Right ventricle myocardium superior (tissue), 1 donor: ENCODE data around the gene SBNO2. TPM values are rescaled to one million over a fixed set of nuclear protein-coding genes. Genes with fewer than 3 reads are reported as not detected.

Experiments
- ATAC-seq: fragments of 200-7000 bp; cut with Tn5 transposase; one replicate; pipeline ENCODE4 v1.9.1; 2020; ENCODE audit warnings: mild to moderate bottlenecking; ENCODE audit not compliant: poor library complexity
- DNase-seq: peaks from one replicate; pipeline ENCODE4 v3.0.0-alpha.2; 2020
- intact Hi-C: fragments of 100-400 bp; cut with DNase I; formaldehyde crosslinking; loops from one replicate; pipeline ENCODE4 v1.11.2; 2022
- total RNA-seq: library from RNA; stranded (reverse); fragmentation: NEBNext Ultra II Directional; extraction: Animal tissue kit (Norgen Biotek cat#: 25700); gene quantifications from one replicate; pipeline ENCODE4 v1.2.1, GENCODE V29; 2021
- donor health status: DM: no; HTN: yes; CAD: no; lungs with severe emphysema.

Gene SBNO2
- total RNA-seq, 1 donor from 2014 or later, result 15.1 TPM

DNA sequence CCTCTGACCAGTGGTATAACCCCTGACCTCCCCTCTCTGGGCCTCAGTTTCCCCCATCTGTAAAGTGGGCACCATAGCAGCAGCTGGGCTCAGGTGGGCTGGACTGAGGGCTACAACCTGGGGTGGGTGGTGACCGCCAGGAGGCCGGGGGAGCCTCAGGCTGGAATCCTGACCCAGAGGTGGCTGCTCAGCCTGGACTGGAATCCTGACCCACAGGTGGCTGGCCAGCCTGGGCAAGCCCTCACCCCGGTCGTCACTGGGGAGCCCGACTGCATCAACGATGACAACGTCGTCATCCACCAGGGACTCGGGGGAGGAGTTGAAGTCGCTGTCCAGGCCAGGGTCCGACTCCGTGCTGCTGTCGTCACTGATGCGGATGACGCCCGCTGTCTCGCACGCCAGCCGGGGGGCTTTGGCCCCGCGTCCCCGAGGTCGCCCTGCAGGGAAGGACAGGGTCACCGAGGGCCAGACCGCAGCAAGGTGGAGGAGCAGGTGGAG, 60.0 kb downstream of the SBNO2 start:
- intact Hi-C loops, result loop anchor here (5.0 kb wide), 1 partner anchor 78 kb away; no protein-coding TSS in a partner anchor
- DNase-seq, result no peak
- no peak for ATAC-seq

GRCh38 chr19:1113030-1113985, 60.8 kb downstream of the SBNO2 start:
- DNase-seq (peak; percentile 98), ATAC-seq (peak; percentile 91)
- intact Hi-C loops, result loop anchor here (5.0 kb wide), 1 partner anchor 79 kb away; no protein-coding TSS in a partner anchor

DNA sequence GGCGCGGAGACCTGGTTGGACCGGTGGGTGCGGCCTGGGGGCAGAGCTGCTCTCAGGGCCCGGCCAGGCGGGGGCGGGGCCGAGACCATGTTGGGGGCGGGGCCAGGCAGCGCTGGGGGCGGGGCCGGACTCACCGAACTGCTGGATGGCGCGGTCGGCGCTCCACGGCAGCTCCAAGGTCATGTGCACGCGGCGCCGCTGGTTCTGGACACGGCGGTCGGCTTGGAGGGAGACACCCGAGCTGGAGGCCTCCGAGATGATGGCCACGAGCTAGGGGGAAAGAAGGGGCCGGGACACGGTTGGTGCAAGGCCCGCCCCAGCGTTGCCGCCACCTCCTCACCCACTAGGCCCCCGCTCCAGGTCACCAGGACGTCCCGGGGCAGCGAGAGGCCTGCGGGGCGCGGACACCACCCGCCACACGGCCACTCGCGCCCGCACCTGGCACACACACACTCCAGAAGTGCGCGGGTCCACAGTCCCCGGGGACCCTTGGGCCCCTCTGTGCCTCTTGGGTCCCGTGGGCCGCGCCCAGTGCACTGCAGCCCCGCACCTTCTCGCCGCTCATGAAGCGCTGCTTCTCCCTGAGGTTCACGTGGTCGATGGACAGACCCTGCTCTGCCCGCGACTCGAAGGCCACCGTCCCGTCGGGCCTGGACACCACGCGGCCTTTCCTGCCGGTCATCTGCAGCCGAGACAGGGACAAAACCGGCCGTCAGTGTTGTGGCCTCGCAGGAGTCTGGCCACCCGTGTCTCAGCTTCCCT, 61.6 kb downstream of the SBNO2 start:
- intact Hi-C loops, result loop anchor here (5.0 kb wide), 1 partner anchor 80 kb away; no protein-coding TSS in a partner anchor
- DNase-seq (no peak), ATAC-seq (peak; percentile 48)

GRCh38 chr19:1111641-1112267, 62.3 kb downstream of the SBNO2 start:
- no peak for ATAC-seq
- intact Hi-C loops, result loop anchor here (5.0 kb wide), 1 partner anchor 81 kb away; no protein-coding TSS in a partner anchor
- no peak for DNase-seq

DNA sequence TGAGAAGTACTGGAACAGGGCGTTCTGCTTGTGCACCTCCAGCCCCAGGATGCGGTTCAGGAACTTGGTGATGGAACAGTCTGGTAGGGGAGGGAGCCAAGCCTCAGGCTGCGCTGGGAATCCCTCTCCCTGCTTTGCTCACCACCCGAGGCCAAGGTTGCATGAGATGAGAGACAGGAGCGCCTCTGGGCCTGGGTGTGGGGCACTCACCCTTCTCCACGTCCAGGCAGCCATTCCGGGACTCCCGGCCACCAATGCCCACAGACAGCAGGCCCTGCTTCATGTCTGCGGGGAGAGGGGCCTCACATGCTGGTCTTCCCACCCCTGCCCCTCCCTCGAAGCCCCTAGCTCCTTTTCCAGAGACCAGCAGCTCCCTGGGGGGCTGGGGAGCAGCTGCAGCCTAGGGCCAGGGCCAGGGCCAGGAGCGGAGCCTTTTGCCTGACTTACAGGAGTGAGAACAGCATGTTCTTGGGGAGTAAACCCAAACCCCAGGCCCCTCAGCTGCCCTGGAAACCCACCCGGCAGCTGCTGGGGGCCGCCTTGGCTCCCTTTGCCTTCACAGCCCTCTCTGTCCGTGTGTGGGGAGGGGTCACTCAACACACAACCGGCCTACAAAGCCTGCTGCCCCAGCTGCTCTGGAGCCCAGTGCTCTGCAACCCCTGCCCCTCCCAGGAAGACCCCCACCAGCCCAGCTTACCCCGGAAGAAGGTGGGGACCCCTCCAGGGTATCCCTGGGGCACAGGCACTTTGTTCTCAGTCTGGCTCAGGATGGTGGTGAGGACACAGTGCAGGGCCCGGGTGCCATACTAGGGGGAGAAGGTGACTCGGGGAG, 63.0 kb downstream of the SBNO2 start:
- intact Hi-C loops, result loop anchor here (5.0 kb wide), 1 partner anchor 81 kb away; no protein-coding TSS in a partner anchor
- no peak for DNase-seq

DNA sequence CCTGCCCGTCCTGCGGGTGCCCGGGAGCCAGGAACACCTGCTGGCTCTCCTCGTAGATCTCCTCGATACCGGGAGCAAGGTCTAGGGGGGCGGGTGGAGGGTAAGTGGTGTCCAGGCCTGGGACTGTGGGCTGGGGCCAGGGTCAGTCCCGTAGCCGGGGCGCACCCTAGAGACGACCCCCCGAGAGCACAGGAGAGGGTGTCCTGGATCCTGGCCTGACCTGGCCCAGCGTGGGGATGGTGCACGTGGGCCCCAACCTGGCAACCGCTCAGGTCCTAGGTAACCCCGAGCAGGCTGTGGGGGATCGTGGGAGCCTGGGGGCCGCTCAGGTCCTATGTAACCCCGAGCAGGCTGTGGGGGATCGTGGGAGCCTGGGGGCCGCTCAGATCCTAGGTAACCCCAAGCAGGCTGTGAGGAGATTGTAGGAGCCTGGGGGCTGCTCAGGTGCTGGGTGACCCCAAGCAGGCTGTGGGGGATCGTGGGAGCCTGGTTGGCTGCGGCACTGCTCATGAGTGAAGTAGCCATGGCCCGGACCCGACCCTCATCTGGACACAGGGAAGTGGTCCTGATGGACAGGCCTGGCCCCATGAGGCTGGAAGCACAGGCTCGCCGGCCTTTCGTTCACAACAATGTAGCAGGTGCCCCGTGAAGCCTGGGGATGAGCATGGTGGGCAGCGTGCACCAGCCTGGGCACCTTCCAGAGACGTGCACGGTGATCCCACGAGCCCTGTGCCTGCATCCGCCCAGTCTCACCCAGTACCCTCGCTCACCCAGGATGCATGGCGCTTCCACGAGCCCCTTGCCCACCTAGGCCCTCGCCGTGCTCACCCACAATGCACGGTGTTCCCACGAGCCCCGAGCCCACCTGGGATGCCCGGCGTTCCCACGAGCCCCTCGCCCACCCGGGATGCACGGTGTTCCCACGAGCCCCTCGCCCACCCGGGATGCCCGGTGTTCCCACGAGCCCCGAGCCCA, 64.1 kb downstream of the SBNO2 start:
- intact Hi-C loops, result loop anchor here (5.0 kb wide), 1 partner anchor 82 kb away; no protein-coding TSS in a partner anchor
- ATAC-seq (no peak), DNase-seq (no peak)

More for the DNA sequence above, 63.0 kb downstream of the SBNO2 start:
- no peak for ATAC-seq

DNA sequence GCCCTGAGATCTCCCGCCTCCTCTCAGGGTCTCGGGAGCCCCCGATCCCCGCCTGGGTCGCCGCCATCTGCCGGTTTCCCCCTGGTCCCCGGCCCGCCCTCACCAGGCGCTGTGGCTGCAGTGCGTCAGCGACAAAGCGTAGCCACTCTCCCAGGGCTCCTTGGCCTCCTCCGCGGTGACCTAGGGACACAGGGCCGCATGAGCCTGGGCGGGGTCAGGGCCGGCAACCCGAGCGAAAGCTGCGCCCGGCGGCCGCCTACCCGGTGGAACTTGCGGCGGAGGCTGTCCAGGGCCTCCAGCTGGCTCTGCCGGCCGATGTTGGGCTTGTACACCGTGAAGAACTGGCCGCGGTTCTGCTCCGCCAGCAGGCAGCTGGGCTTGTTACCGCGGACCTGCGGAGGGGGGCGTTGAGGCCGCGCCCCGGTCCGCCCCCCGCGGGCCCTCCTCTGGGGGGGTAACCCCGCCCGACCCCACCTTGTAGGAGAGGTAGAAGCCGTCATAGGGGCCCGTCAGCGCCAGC, 65.0 kb downstream of the SBNO2 start:
- intact Hi-C loops, result no loop called here
- ATAC-seq (no peak), DNase-seq (no peak)

GRCh38 chr19:1108291-1109031, 65.6 kb downstream of the SBNO2 start:
- ATAC-seq, result no peak
- DNase-seq, result no peak
- intact Hi-C loops, result no loop called here

GRCh38 chr19:1107661-1108261, 66.3 kb downstream of the SBNO2 start:
- intact Hi-C loops, result no loop called here
- DNase-seq (no peak), ATAC-seq (no peak)

GRCh38 chr19:1106841-1107660, 67.0 kb downstream of the SBNO2 start:
- intact Hi-C loops, result no loop called here
- ATAC-seq (no peak), DNase-seq (no peak)

- DNase-seq (no peak), ATAC-seq (no peak)
- intact Hi-C loops, result no loop called here
These were observed 67.9 kb downstream of the SBNO2 start for GRCh38 chr19:1105873-1106840.

DNA sequence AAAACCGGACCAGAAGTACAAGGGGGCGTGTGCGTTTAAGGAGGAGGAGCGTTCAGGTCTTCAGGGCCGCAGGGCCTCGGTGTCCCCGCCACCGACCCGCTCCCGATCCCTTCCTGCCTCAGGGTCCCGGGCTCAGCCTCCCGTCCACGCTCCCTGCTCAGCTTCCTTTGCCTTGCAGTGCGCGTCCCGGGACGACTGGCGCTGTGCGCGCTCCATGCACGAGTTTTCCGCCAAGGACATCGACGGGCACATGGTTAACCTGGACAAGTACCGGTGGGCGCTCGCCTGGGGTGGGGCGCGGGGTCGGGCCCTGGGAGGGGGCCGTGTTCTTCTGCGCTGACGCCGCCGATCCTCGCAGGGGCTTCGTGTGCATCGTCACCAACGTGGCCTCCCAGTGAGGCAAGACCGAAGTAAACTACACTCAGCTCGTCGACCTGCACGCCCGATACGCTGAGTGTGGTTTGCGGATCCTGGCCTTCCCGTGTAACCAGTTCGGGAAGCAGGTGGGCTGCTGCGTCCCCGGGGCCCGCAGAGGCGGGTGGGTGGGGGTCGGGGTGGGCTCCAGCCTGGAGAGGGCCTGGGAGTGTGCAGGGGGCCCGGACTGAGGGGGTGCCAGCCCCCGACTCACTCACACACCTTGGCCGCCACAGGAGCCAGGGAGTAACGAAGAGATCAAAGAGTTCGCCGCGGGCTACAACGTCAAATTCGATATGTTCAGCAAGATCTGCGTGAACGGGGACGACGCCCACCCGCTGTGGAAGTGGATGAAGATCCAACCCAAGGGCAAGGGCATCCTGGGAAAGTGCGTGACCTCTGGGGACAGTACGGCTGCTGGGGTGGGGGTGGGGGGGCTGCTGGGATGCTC, 68.8 kb downstream of the SBNO2 start:
- no peak for DNase-seq
- intact Hi-C loops, result no loop called here
- no peak for ATAC-seq
